HG02571 (cell line): ENCODE measurements around the gene CRYGC.

Experiments
- ATAC-seq: cut with Tn5 transposase; IDR thresholded peaks from one replicate; pipeline ENCODE4 v1.9.1; 2021; ENCODE audit warnings: mild to moderate bottlenecking, moderate library complexity; ENCODE audit not compliant: unreplicated experiment

CRYGC gene

DNA sequence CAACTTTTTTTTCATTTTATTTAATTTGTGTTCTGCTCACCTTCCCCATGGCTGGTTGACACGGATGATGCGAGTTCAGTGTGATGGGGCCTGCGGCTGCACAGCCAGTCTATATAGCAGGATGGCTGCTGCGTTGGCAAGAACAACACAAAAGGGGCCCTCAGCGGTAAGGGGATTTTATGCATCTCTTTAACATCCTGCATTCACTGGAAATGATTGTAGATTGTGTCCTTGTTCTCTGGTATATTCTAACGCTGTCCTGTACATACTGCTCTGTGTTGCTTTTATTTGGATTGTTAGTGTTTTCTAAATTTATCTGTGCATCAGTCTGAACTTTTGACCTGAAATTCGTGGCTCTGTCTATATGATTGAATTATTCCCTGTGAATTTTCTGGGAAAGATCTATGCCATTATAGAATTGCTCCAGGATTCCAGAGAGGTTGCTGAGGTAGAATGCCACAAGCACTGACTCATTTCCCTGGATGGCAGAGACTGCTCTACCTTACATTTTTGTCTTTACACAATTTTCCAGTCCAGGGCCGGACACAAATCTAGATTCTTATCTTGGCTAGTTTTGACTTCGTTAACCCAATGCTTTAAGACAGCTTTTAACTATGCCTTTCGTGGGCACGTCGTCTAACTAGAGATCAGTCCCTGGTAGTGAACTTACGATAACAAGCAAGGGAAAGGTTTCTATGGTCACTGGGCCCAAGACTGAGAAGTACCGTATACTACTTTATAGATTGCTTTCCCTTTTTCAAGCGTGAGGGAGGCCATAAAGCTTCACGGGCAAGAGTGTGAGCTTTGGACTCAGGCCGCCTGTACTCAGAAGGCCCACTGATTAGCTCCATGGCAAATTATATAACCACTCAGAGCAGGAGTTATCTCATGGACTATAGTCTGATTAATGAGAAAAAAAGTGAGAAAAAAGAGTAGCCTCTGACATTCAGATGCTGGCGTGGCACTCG lies at the start of gene CRYGC:
CRYGC (minus strand) TSS at position 85 of the 968 bp plus-strand sequence; CDS start at position 49, 36 bp downstream.
- no peak for ATAC-seq

- no peak for ATAC-seq
Observed at GRCh38 chr2:208179028-208179609, 49.5 kb upstream of the CRYGC start.

- ATAC-seq = no peak
Observed at GRCh38 chr2:208175840-208176153, 46.2 kb upstream of the CRYGC start.

DNA sequence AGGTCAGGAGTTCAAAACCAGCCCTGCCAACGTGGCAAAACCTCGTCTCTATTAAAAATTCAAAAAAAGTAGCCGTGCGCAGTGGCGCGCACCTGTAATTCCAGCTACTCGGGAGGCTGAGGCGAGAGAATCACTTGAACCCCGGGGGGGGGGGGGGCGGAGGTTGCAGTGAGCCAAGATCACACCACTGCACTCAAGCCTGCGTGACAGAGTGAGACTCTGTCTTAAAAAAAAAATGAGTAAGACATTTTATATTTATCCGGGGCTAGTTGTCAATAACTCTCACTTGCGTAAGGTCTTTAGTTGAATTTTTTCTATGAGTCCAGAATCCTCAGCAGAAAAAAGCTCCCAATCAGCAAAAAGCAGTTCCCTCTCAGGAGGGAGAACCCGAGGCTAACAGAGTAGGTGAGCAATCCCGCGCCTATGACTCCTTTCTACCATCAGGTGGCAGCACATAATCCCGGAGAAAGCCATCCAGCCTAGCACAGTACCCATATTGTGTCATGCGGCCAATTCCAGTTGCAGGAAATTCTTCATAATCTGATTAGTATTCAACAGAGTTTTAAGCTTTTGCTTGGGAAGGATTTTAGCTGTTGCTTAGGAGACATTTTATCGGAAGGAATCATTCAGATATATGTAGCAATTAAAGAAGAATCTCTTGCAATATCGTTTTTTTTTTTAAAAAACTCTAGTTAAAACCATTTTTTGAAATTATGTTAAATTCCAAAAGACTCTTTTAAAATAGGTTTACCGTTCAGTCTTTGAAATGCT lies 45.6 kb upstream of the CRYGC start:
- peak; percentile 98 for ATAC-seq

- ATAC-seq = no peak
Observed at GRCh38 chr2:208174144-208174543, 44.5 kb upstream of the CRYGC start.

- ATAC-seq = no peak
Observed at GRCh38 chr2:208172125-208172524, 42.5 kb upstream of the CRYGC start.

DNA sequence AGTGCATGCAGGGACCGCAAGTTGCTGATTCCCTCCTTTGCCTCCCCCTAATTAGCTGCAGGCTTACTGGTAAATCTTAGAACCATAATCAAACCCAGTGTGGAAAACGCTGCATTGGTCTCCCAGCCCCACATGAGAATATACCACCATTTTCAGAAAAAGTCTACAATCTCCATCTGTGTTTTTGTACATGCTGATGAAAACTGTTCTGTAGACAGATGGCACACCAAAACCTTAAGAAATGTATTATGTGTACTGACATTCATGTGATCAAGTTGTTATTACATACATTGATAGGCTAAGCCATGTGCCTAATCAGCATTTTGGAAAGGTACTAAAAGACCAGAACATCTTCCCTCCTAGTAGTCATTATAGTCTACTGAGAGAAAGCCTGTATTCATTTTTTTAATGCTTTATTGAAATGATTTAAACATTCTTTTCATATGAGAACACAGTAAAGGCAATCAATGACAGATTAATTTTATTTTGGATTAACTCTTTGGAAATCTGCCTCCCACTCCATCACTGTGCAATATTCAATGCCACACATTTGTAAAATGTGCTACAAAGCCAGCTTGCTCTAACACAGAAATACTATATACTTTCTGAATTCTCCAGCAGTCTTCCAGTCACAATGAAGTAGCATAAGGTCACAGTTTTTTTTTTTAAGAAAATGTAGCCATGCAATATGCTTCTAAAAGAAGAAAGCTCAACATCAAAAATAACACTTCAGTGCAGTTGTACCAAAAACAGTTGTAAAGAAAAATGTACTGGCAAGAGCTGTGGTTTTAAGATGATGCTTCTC lies 35.5 kb upstream of the CRYGC start:
- ATAC-seq = no peak

DNA sequence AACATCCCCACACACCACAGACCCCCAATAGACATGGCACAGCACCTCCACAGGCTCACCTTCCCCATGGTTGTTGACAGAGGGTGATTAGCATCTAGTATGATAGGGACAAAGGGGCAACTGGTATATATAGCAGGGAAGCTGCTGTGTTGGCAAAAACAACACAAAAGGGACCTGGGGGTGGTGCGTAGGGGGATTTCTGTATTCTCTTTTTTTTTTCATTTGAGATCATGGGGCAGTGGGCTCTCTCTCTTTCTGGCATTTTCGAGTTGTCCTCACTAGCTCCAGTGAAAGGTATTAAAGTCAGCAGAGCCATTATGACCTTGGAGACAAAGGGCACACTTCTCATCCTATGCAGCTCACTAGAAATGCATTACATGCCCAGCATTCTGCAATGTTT lies 33.9 kb upstream of the CRYGC start, which contains the start of gene CRYGA:
CRYGA (minus strand) TSS at position 101 of the 400 bp plus-strand sequence; CDS start at position 68, 33 bp downstream.
- ATAC-seq = no peak

GRCh38 chr2:208156439-208156838 lies 26.8 kb upstream of the CRYGC start:
- ATAC-seq = no peak

DNA sequence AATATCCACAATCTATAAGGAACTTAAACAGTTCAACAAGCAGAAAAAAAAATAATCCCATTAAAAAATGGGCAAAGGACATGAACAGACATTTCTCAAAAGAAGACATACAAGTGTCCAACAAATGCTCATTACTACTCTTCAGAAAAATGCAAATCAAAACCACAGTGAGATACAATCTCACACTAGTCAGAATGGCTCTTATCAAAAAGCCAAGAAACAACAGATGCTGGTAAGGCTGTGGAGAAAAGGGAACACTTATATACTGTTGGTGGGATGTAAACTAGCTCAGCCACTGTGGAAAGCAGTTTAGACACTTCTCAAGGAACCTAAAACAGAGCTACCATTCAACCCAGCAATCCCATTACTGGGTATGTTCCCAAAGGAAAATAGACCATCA lies 23.5 kb upstream of the CRYGC start:
- ATAC-seq = no peak

- ATAC-seq = no peak
Observed at GRCh38 chr2:208150956-208151355, 21.3 kb upstream of the CRYGC start.

DNA sequence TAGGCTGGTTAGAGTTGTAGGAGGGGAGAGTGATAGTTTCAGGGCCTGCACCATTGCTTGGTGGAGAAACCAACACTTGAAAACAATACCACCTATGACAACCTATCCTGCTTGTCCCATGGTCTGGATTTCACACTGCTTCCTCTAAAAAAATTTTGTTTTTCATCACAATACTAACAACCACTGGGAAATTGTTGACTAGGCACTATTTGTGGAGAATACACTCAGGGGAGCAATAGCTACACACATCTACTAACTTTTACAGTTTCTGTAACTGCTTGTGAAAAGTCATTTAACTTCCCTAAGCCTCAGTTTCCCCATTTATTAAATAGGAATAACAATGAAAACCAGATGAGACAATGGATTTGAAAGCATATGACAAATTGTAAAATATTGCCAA lies 20.5 kb upstream of the CRYGC start:
- no peak for ATAC-seq

DNA sequence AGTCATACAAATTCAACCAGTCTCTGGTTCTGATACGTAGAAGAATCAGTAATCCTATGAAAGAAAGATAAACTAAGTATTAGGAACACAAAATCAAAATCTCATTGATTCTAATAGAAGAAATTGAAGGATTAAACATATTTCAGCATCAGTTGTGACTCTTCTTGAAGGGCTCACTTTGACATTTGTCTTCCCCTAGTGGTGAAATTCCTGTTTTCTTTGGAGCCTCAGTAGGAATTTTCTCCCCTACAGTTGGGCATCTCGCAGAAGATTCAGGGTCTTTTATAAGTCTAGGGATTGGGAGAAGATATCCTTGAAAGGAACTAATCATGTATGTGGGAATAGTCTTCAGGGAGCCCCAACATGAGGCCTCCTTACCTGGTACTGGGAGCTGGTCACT lies 19.2 kb upstream of the CRYGC start:
- ATAC-seq = no peak

- no peak for ATAC-seq
Observed at GRCh38 chr2:208147759-208148158, 18.1 kb upstream of the CRYGC start.

DNA sequence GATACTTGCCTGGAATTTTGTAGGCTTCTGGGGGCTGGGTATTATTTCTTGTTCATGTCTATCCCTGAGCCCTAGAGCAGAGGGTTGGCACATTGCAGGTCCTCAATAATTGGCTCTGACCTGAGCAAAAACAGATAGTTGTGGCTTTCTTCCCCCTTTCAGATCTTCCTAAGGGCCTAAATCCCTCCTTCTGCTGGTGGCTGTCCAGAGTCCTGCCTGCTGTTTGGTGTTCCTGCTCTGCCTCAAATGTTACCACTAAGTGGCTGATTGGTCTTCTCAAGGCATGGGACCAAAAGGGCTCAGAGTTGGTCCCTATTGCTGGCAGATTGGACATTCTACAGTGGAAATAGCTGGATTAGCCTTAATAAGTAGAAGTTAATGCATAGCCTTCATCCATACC lies 17.4 kb upstream of the CRYGC start:
- no peak for ATAC-seq

- ATAC-seq = no peak
Observed at GRCh38 chr2:208146006-208146405, 16.4 kb upstream of the CRYGC start, which contains the start of gene CRYGB. Gene CRYGB (minus strand): TSS chr2:208146158. CDS start chr2:208146120, 38 bp downstream.

- no peak for ATAC-seq
Observed at GRCh38 chr2:208142925-208143799, 13.5 kb upstream of the CRYGC start.

- ATAC-seq = no peak
Observed at GRCh38 chr2:208142240-208142924, 12.8 kb upstream of the CRYGC start.

DNA sequence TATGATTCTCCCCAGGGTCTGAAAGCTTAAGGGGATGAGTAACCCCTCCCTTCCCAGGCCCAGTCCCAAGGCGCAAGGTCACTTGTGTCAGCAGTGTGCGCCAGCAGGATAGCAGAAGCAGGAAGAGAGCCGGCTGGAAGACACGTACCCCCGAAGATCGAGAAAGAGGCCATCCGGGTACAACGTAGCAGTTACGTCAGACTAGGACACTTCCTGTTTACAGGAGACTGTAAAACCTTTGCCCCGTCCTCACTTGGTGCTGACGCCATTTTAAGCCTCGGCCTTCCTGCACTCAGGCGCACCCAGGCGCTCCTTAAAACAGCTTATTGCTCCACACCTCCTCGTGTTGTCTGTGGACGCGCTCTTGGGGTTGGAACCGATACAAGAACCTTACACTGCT lies 9.8 kb upstream of the CRYGC start:
- no peak for ATAC-seq
